HG03066 (cell line): ENCODE measurements around the gene CNFN.

Experiments
- ATAC-seq: cut with Tn5 transposase; IDR thresholded peaks from one replicate; pipeline ENCODE4 v1.9.1; 2021; ENCODE audit warnings: low read depth; ENCODE audit not compliant: unreplicated experiment

The CNFN gene

GRCh38 chr19:42376177-42376555 is 13.9 kb downstream of the CNFN start:
- ATAC-seq, result no peak

- ATAC-seq, result no peak
These were observed 14.5 kb downstream of the CNFN start for GRCh38 chr19:42375415-42376176.

- ATAC-seq, result no peak
These were observed 15.2 kb downstream of the CNFN start for GRCh38 chr19:42374826-42375376.

- ATAC-seq, result no peak
These were observed 19.4 kb downstream of the CNFN start for GRCh38 chr19:42370626-42371175.

GRCh38 chr19:42370068-42370520 is 20.0 kb downstream of the CNFN start:
- ATAC-seq, result no peak

- no peak for ATAC-seq
These were observed 20.5 kb downstream of the CNFN start for GRCh38 chr19:42369433-42370067.

GRCh38 chr19:42368765-42369164 is 21.3 kb downstream of the CNFN start:
- ATAC-seq, result no peak

- no peak for ATAC-seq
These were observed 21.7 kb downstream of the CNFN start for GRCh38 chr19:42368360-42368759.

GRCh38 chr19:42367929-42368328 is 22.2 kb downstream of the CNFN start:
- ATAC-seq, result no peak

GRCh38 chr19:42366673-42367072 is 23.4 kb downstream of the CNFN start:
- no peak for ATAC-seq

GRCh38 chr19:42363614-42364346 is 26.3 kb downstream of the CNFN start:
- no peak for ATAC-seq

GRCh38 chr19:42362891-42363440 is 27.1 kb downstream of the CNFN start:
- ATAC-seq, result no peak

GRCh38 chr19:42362342-42362741 is 27.8 kb downstream of the CNFN start:
- ATAC-seq, result no peak

- ATAC-seq, result no peak
These were observed 28.6 kb downstream of the CNFN start for GRCh38 chr19:42361545-42361910.

GRCh38 chr19:42360787-42361544 is 29.1 kb downstream of the CNFN start:
- ATAC-seq, result no peak

- ATAC-seq, result no peak
These were observed 32.8 kb downstream of the CNFN start for GRCh38 chr19:42357290-42357689.

GRCh38 chr19:42356686-42357085 is 33.4 kb downstream of the CNFN start:
- ATAC-seq, result no peak

GRCh38 chr19:42355896-42356295 is 34.2 kb downstream of the CNFN start:
- no peak for ATAC-seq

GRCh38 chr19:42353341-42354015 is 36.6 kb downstream of the CNFN start:
- ATAC-seq, result no peak
